ENCODE results near the gene MYO16.

The MYO16 gene

GRCh38 chr13:109198585-109198984 is 569.2 kb downstream of the MYO16 start:
- H3K27me3 Mint-ChIP-seq (ENCODE audit: low read depth), result peaks cover 8% of the 10 kb centered on the region
- H3K4me1 Mint-ChIP-seq (ENCODE audit: low read depth), result no peaks in the 10 kb centered on the region
- no peaks in the 10 kb centered on the region for H3K36me3 Mint-ChIP-seq (ENCODE audit: low read depth)
- no peak overlapping the region for H3K4me3 Mint-ChIP-seq
- H3K27ac Mint-ChIP-seq, result no peak overlapping the region
- no peaks in the 10 kb centered on the region for H3K9me3 Mint-ChIP-seq

DNA sequence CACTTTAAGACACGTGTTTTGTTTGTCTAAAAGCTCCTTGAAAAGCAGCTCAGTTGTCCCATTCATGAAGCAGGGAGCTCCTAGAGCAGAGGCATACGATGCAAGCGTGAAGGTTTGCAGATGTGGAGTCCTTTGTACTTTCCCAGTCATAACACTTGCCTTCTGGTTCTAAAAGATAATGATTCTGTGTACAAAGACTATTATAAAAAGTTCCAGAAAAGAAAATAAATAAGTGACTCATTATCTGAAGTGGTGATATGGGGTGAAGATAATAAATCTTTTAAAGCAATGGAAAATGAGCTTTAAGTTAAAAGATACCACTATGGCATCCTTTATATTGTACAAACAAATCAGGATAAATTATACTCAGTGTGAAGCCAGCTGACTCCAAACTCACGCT is 569.9 kb downstream of the MYO16 start:
- Mint-ChIP-seq H3K36me3 (ENCODE audit: low read depth) (no peaks in the 10 kb centered on the region), H3K4me3 (no peak overlapping the region), H3K4me1 (ENCODE audit: low read depth) (no peaks in the 10 kb centered on the region), H3K9me3 (no peaks in the 10 kb centered on the region), H3K27ac (no peak overlapping the region), H3K27me3 (ENCODE audit: low read depth) (peaks cover 3% of the 10 kb centered on the region)

DNA sequence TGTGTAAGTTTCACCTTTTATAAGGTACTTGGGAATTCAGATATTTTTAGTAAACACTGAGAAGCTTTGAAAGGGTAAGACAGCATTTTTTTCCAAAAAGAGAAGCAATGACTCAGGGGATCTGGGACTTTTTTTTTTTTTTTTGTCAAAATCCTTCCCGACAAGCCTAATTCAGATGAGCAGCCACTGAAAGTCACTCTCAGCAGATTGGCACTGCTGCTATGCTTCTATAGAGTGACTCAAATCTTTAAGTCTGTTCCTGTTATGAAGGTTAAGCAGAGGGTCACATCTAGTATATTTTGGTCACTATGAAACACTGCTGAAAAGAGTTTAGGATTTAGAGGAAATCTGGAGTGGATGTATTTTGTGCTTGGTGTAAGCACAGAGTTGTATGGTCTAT is 571.1 kb downstream of the MYO16 start:
- Mint-ChIP-seq H3K9me3 (no peaks in the 10 kb centered on the region), H3K27me3 (ENCODE audit: low read depth) (peaks cover 3% of the 10 kb centered on the region), H3K4me1 (ENCODE audit: low read depth) (no peaks in the 10 kb centered on the region), H3K4me3 (no peak overlapping the region), H3K36me3 (ENCODE audit: low read depth) (no peaks in the 10 kb centered on the region), H3K27ac (no peak overlapping the region)

DNA sequence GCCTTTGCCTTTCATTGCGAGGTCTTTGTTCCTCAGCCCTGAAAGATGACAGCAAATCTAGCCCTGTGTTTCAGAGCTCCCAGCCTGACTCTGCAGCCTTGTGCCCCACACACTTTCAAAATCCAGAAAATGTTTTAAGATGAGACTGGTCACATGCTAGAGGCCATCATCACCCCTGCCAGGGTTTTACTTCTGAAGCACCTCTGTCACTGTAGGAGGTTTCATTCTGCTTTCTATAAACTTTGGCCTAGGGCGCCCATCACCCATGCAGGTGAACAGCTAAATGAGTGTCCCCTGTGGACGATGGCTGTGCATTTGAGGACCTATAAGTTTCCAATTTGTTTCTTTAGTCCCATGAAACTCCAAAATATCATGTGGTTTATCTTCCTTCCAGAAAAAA is 574.2 kb downstream of the MYO16 start:
- Mint-ChIP-seq H3K36me3 (ENCODE audit: low read depth) (no peaks in the 10 kb centered on the region), H3K4me1 (ENCODE audit: low read depth) (no peaks in the 10 kb centered on the region), H3K27me3 (ENCODE audit: low read depth) (peaks cover 3% of the 10 kb centered on the region), H3K9me3 (no peaks in the 10 kb centered on the region), H3K27ac (no peak overlapping the region), H3K4me3 (no peak overlapping the region)

- Mint-ChIP-seq H3K27me3 (ENCODE audit: low read depth) (peaks cover 3% of the 10 kb centered on the region), H3K9me3 (no peaks in the 10 kb centered on the region), H3K27ac (no peak overlapping the region), H3K4me1 (ENCODE audit: low read depth) (no peaks in the 10 kb centered on the region), H3K36me3 (ENCODE audit: low read depth) (no peaks in the 10 kb centered on the region), H3K4me3 (no peak overlapping the region)
Observed at GRCh38 chr13:109204252-109204651, 574.8 kb downstream of the MYO16 start.

DNA sequence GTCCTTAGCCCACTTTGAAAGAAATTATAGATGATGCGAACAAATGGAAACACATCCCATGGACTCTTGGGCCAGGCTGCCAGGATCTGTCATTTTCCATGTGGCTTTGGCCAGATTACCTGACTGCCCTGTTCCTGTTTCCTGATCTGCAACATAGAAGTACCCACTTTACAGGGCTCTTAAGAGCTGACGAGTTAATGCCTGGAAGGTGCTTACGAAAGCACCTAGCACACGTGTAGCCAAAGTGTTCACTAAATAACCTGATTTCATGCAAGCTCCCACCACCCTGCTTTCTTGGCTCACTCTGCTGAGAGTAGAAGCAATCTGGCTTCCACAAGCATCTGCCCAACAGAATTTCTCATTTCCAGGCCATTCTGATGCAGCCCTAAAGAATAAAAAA is 575.2 kb downstream of the MYO16 start:
- Mint-ChIP-seq H3K4me1 (ENCODE audit: low read depth) (no peaks in the 10 kb centered on the region), H3K36me3 (ENCODE audit: low read depth) (no peaks in the 10 kb centered on the region), H3K4me3 (no peak overlapping the region), H3K27me3 (ENCODE audit: low read depth) (peaks cover 3% of the 10 kb centered on the region), H3K9me3 (no peaks in the 10 kb centered on the region), H3K27ac (no peak overlapping the region)

DNA sequence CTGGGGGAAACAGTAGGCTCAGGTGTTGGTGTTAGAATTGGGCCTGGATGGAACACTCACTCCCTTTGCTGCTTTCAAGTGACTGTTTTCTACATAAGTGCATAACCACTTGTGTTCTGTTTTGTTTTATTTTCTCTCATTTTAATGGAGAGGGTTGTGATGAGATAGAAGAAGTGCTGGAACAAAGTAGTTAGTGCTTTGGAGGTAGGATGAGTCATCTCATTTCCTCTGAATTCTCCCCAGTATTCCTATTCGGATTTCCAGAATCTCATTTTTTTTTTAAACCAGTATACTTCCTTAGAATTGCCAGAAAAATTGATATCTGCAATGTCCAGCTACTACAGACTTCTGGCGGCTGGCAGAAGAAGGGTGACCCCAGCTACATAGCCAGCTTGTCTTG is 575.9 kb downstream of the MYO16 start:
- H3K36me3 Mint-ChIP-seq (ENCODE audit: low read depth), result no peaks in the 10 kb centered on the region
- no peaks in the 10 kb centered on the region for H3K9me3 Mint-ChIP-seq
- H3K27me3 Mint-ChIP-seq (ENCODE audit: low read depth), result peaks cover 3% of the 10 kb centered on the region
- no peak overlapping the region for H3K4me3 Mint-ChIP-seq
- no peak overlapping the region for H3K27ac Mint-ChIP-seq
- no peaks in the 10 kb centered on the region for H3K4me1 Mint-ChIP-seq (ENCODE audit: low read depth)

- peaks cover 3% of the 10 kb centered on the region for H3K27me3 Mint-ChIP-seq (ENCODE audit: low read depth)
- H3K27ac Mint-ChIP-seq, result no peak overlapping the region
- H3K4me3 Mint-ChIP-seq, result no peak overlapping the region
- no peaks in the 10 kb centered on the region for H3K4me1 Mint-ChIP-seq (ENCODE audit: low read depth)
- H3K36me3 Mint-ChIP-seq (ENCODE audit: low read depth), result no peaks in the 10 kb centered on the region
- no peaks in the 10 kb centered on the region for H3K9me3 Mint-ChIP-seq
Observed at GRCh38 chr13:109206616-109207015, 577.2 kb downstream of the MYO16 start.

- no peaks in the 10 kb centered on the region for H3K4me1 Mint-ChIP-seq (ENCODE audit: low read depth)
- no peaks in the 10 kb centered on the region for H3K9me3 Mint-ChIP-seq
- H3K36me3 Mint-ChIP-seq (ENCODE audit: low read depth), result no peaks in the 10 kb centered on the region
- H3K27me3 Mint-ChIP-seq (ENCODE audit: low read depth), result peaks cover 3% of the 10 kb centered on the region
- H3K4me3 Mint-ChIP-seq, result no peak overlapping the region
- no peak overlapping the region for H3K27ac Mint-ChIP-seq
Observed at GRCh38 chr13:109207622-109208021, 578.2 kb downstream of the MYO16 start.

GRCh38 chr13:109208522-109208921 is 579.1 kb downstream of the MYO16 start:
- no peaks in the 10 kb centered on the region for H3K36me3 Mint-ChIP-seq (ENCODE audit: low read depth)
- H3K4me3 Mint-ChIP-seq, result no peak overlapping the region
- peaks cover 3% of the 10 kb centered on the region for H3K27me3 Mint-ChIP-seq (ENCODE audit: low read depth)
- H3K27ac Mint-ChIP-seq, result no peak overlapping the region
- H3K4me1 Mint-ChIP-seq (ENCODE audit: low read depth), result no peaks in the 10 kb centered on the region
- no peaks in the 10 kb centered on the region for H3K9me3 Mint-ChIP-seq

DNA sequence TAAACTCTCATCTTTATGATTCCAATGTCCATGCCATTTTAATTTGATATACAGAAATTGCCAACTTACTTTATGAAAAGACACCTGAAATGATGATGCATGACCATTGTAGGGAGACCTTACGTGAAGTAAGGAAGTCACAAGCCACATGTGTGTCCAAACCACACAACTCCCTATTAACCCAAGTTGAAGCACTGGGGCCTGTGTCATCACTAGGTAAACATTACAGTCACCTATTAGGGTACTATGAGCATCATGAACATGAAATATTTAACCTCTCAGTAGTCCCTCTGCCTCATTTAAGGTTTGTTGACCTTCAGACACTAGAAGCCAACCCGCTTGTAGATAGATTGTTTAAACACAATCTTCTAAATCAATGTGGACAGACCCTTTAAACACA is 580.1 kb downstream of the MYO16 start:
- Mint-ChIP-seq H3K36me3 (ENCODE audit: low read depth) (no peaks in the 10 kb centered on the region), H3K9me3 (no peaks in the 10 kb centered on the region), H3K27ac (no peak overlapping the region), H3K27me3 (ENCODE audit: low read depth) (peaks cover 3% of the 10 kb centered on the region), H3K4me3 (no peak overlapping the region), H3K4me1 (ENCODE audit: low read depth) (no peaks in the 10 kb centered on the region)

DNA sequence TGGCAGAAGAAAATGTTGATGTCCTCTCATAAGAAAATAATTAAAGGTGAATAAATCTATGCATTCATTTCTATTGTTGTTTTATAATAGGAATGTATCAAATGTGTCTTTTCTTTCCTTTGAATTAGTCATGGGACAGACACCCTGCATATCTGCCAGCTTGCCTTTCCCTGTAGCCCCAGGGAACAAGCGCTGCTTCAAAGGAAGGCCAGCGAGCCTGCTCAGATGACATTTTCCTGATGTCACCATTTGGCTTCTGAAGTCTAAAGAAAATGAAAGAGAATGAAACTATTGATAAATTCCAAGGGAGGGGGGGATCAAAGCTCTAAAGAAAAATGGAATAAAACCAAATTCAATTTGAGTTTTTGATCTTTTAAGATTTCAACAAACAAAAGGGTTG is 582.2 kb downstream of the MYO16 start:
- Mint-ChIP-seq H3K36me3 (ENCODE audit: low read depth) (no peaks in the 10 kb centered on the region), H3K27ac (no peak overlapping the region), H3K4me3 (no peak overlapping the region), H3K9me3 (no peaks in the 10 kb centered on the region), H3K27me3 (ENCODE audit: low read depth) (peaks cover 3% of the 10 kb centered on the region), H3K4me1 (ENCODE audit: low read depth) (no peaks in the 10 kb centered on the region)

GRCh38 chr13:109212650-109213049 is 583.2 kb downstream of the MYO16 start:
- H3K9me3 Mint-ChIP-seq, result no peaks in the 10 kb centered on the region
- no peak overlapping the region for H3K27ac Mint-ChIP-seq
- H3K36me3 Mint-ChIP-seq (ENCODE audit: low read depth), result no peaks in the 10 kb centered on the region
- peaks cover 3% of the 10 kb centered on the region for H3K27me3 Mint-ChIP-seq (ENCODE audit: low read depth)
- no peak overlapping the region for H3K4me3 Mint-ChIP-seq
- H3K4me1 Mint-ChIP-seq (ENCODE audit: low read depth), result no peaks in the 10 kb centered on the region

- no peak overlapping the region for H3K27ac Mint-ChIP-seq
- no peaks in the 10 kb centered on the region for H3K9me3 Mint-ChIP-seq
- no peaks in the 10 kb centered on the region for H3K36me3 Mint-ChIP-seq (ENCODE audit: low read depth)
- H3K27me3 Mint-ChIP-seq (ENCODE audit: low read depth), result peaks cover 3% of the 10 kb centered on the region
- no peaks in the 10 kb centered on the region for H3K4me1 Mint-ChIP-seq (ENCODE audit: low read depth)
- H3K4me3 Mint-ChIP-seq, result no peak overlapping the region
Observed at GRCh38 chr13:109213714-109214113, 584.3 kb downstream of the MYO16 start.

DNA sequence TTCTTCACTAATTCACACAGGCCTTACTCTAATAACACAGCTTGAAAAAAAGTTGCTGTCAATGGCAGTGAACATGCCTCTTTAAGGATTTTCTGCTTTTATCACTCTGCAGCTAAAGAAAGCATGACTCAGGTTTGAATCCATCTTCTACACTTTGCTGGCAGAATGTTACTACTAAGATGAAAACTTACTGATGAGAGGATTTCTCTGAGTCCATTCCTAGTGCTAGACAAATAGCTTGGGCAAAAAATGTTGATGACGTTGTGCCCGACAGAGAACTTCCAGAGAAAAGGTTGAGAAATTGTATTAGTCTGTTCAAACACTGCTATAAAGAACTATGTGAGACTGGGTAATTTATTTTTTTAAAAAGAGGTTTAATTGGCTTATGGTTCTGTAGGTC is 585.0 kb downstream of the MYO16 start:
- no peaks in the 10 kb centered on the region for H3K36me3 Mint-ChIP-seq (ENCODE audit: low read depth)
- no peaks in the 10 kb centered on the region for H3K9me3 Mint-ChIP-seq
- H3K4me1 Mint-ChIP-seq (ENCODE audit: low read depth), result no peaks in the 10 kb centered on the region
- no peak overlapping the region for H3K4me3 Mint-ChIP-seq
- peaks cover 3% of the 10 kb centered on the region for H3K27me3 Mint-ChIP-seq (ENCODE audit: low read depth)
- H3K27ac Mint-ChIP-seq, result no peak overlapping the region

DNA sequence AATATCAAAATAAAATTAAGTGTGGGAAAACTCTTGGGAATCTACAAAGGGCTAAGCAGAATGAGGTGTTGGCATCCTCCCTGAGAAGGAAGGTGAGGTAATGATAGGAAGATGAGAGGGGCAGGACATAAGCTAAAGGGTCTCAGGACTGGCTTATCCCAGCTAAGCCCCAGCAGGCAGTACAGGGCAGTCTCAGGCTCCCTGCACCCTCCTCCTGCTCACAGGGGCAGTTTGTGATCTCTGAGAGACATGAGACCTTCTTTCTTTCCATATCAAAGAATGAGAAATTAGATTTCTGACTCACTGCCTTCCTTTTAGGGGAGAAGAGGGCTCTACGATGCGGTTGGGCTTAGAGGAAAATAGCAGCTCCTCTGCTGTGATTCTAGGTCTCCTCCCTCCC is 586.0 kb downstream of the MYO16 start:
- H3K27me3 Mint-ChIP-seq (ENCODE audit: low read depth), result peaks cover 3% of the 10 kb centered on the region
- no peak overlapping the region for H3K27ac Mint-ChIP-seq
- H3K9me3 Mint-ChIP-seq, result no peaks in the 10 kb centered on the region
- H3K4me3 Mint-ChIP-seq, result no peak overlapping the region
- H3K4me1 Mint-ChIP-seq (ENCODE audit: low read depth), result no peaks in the 10 kb centered on the region
- H3K36me3 Mint-ChIP-seq (ENCODE audit: low read depth), result no peaks in the 10 kb centered on the region

Data from T-helper 1 cell treated with Interleukin-12 subunit alpha and Interleukin-12 subunit beta and Interleukin-4 antibody, amounts not matched to agents 30 μg/mL and 1 μg/mL, for 36 hours (primary cell).